IMR-90 (cell line): ENCODE measurements around the gene ABL1.

Experiments used
- BHLHE40 ChIP-seq: fragments of 150-350 bp; IDR thresholded peaks from 2 replicates; pipeline ENCODE4 v1.6.1; 2016; ENCODE audit warnings: mild to moderate bottlenecking, low read depth, low read length
- CEBPB ChIP-seq: IDR thresholded peaks from 2 replicates; pipeline ENCODE4 v1.6.1; 2012; ENCODE audit warnings: low read depth, low read length, improper control_type of control experiment
- CTCF ChIP-seq: conservative IDR thresholded peaks from 2 replicates; pipeline ENCODE4 v1.5.1; 2012; ENCODE audit warnings: mild to moderate bottlenecking, low read depth, low read length, improper control_type of control experiment
- MAFK ChIP-seq: IDR thresholded peaks from 2 replicates; pipeline ENCODE4 v1.6.1; 2012; ENCODE audit warnings: low read depth, low read length, improper control_type of control experiment
- MXI1 ChIP-seq: IDR thresholded peaks from 2 replicates; pipeline ENCODE4 v1.6.1; 2012; ENCODE audit warnings: low read depth, mild to moderate bottlenecking, low read length, moderate library complexity, borderline replicate concordance
- POLR2A ChIP-seq: IDR thresholded peaks from 2 replicates; pipeline ENCODE4 v1.6.1; 2012; ENCODE audit warnings: mild to moderate bottlenecking, low read depth, low read length
- RAD21 ChIP-seq: IDR thresholded peaks from 2 replicates; pipeline ENCODE4 v1.6.1; 2012; ENCODE audit warnings: low read length, improper control_type of control experiment
- USF2 ChIP-seq: fragments of 150-350 bp; IDR thresholded peaks from 2 replicates; pipeline ENCODE4 v1.6.1; 2017; ENCODE audit warnings: mild to moderate bottlenecking, antibody characterized with exemption, low read length, low read depth
- TF ChIP-seq, protein P1 (sequence below): fragments of 150-350 bp; IDR thresholded peaks from 2 replicates; pipeline ENCODE4 v1.6.1; 2016; ENCODE audit warnings: low read depth, mild to moderate bottlenecking, low read length, moderate library complexity, borderline replicate concordance

- TF ChIP-seq CTCF, result no peak
- TF ChIP-seq BHLHE40, result no peak
- TF ChIP-seq MXI1, result no peak
- no peak for TF ChIP-seq USF2
- no peak for TF ChIP-seq RAD21
- no peak for TF ChIP-seq MAFK
- TF ChIP-seq POLR2A, result no peak
- TF ChIP-seq, protein P1, sequence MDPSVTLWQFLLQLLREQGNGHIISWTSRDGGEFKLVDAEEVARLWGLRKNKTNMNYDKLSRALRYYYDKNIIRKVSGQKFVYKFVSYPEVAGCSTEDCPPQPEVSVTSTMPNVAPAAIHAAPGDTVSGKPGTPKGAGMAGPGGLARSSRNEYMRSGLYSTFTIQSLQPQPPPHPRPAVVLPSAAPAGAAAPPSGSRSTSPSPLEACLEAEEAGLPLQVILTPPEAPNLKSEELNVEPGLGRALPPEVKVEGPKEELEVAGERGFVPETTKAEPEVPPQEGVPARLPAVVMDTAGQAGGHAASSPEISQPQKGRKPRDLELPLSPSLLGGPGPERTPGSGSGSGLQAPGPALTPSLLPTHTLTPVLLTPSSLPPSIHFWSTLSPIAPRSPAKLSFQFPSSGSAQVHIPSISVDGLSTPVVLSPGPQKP, result no peak
- no peak for TF ChIP-seq CEBPB
These were observed 67.4 kb downstream of the ABL1 start for GRCh38 chr9:130902204-130903185.
